Mesenchymal stem cell (in vitro differentiated cells and primary cell): ENCODE results near the gene CPT2.

ENCODE experiments used
- DNase-seq: peaks from one replicate; pipeline ENCODE4 v3.0.0-alpha.2; 2013
- H2AFZ ChIP-seq: one replicate; pipeline ENCODE4 v1.6.1; 2013; ENCODE audit warnings: low read depth, mild to moderate bottlenecking, control low read depth, inconsistent platforms, low read length, moderate library complexity
- H2AK5ac ChIP-seq: 2 replicates; pipeline ENCODE4 v1.6.1; 2013; ENCODE audit warnings: low read length, moderate library complexity, mild to moderate bottlenecking, inconsistent platforms; ENCODE audit not compliant: severe bottlenecking
- H2BK120ac ChIP-seq: one replicate; pipeline ENCODE4 v1.6.1; 2013; ENCODE audit warnings: low read depth, mild to moderate bottlenecking, inconsistent platforms, low read length, moderate library complexity
- H2BK12ac ChIP-seq, 2 experiments: one replicate each; pipeline ENCODE4 v1.6.1; 2013; ENCODE audit warnings: inconsistent platforms in 2 of 2, low read length in 2 of 2, mild to moderate bottlenecking in 2 of 2, moderate library complexity in 2 of 2, control low read depth in 1 of 2
- H2BK15ac ChIP-seq: one replicate; pipeline ENCODE4 v1.6.1; 2013; ENCODE audit warnings: mild to moderate bottlenecking, low read depth, inconsistent platforms; ENCODE audit not compliant: poor library complexity, severe bottlenecking
- H2BK5ac ChIP-seq: 2 replicates; pipeline ENCODE4 v1.6.1; 2013; ENCODE audit warnings: low read depth, mild to moderate bottlenecking, low read length, control low read depth, inconsistent platforms; ENCODE audit not compliant: poor library complexity, severe bottlenecking
- H3K14ac ChIP-seq, 2 experiments: one replicate each; pipeline ENCODE4 v1.6.1; 2013; ENCODE audit warnings: inconsistent platforms in 2 of 2, low read length in 2 of 2, control low read depth in 1 of 2, mild to moderate bottlenecking in 1 of 2, moderate library complexity in 1 of 2
- H3K18ac ChIP-seq, 2 experiments: one replicate each; pipeline ENCODE4 v1.6.1; 2013; ENCODE audit warnings: inconsistent platforms in 2 of 2, low read length in 2 of 2, control low read depth in 1 of 2, low read depth in 1 of 2, mild to moderate bottlenecking in 1 of 2
- H3K23ac ChIP-seq, 2 experiments: one replicate each; pipeline ENCODE4 v1.6.1; 2013; ENCODE audit warnings: inconsistent platforms in 2 of 2, low read length in 2 of 2, mild to moderate bottlenecking in 2 of 2, moderate library complexity in 2 of 2, control low read depth in 1 of 2
- H3K27ac ChIP-seq: 2 replicates; pipeline ENCODE4 v1.5.1; 2013; ENCODE audit warnings: mild to moderate bottlenecking, moderate library complexity, low read length, control low read depth, inconsistent platforms; ENCODE audit not compliant: poor library complexity, severe bottlenecking
- H3K27me3 ChIP-seq, 2 experiments: 2 replicates each; pipeline versions ENCODE4 v1.6.1 to v1.7.0; 2013; ENCODE audit warnings: low read length in 2 of 2, mild to moderate bottlenecking in 2 of 2, moderate library complexity in 2 of 2, control low read depth in 1 of 2, inconsistent platforms in 1 of 2; ENCODE audit not compliant: control insufficient read depth in 1 of 2, insufficient read depth in 1 of 2
- H3K36me3 ChIP-seq, 2 experiments: 2 replicates each; pipeline versions ENCODE4 v1.6.1 to v1.7.0; 2013; ENCODE audit warnings: low read length in 2 of 2, control low read depth in 1 of 2, inconsistent platforms in 1 of 2, low read depth in 1 of 2, mild to moderate bottlenecking in 1 of 2; ENCODE audit not compliant: insufficient read depth in 2 of 2, control insufficient read depth in 1 of 2
- H3K4ac ChIP-seq, 2 experiments: one replicate each; pipeline ENCODE4 v1.6.1; 2013; ENCODE audit warnings: inconsistent platforms in 2 of 2, low read length in 2 of 2, mild to moderate bottlenecking in 2 of 2, moderate library complexity in 2 of 2, control low read depth in 1 of 2, low read depth in 1 of 2
- H3K4me1 ChIP-seq: 2 replicates; pipeline ENCODE4 v1.6.1; 2013; ENCODE audit warnings: low read depth, low read length, control low read depth; ENCODE audit not compliant: control insufficient read depth, insufficient read depth
- H3K4me2 ChIP-seq: 2 replicates; pipeline ENCODE4 v1.6.1; 2013; ENCODE audit warnings: low read length, mild to moderate bottlenecking, inconsistent platforms; ENCODE audit not compliant: poor library complexity, severe bottlenecking
- H3K4me3 ChIP-seq, 2 experiments: 2 replicates each; pipeline versions ENCODE4 v1.5.1 to v1.7.0; 2013; ENCODE audit warnings: low read length in 2 of 2, mild to moderate bottlenecking in 2 of 2, control low read depth in 1 of 2, low read depth in 1 of 2; ENCODE audit not compliant: insufficient read depth in 1 of 2
- H3K79me1 ChIP-seq: replicated peaks from 2 replicates; pipeline ENCODE4 v1.6.1; 2013; ENCODE audit warnings: mild to moderate bottlenecking, control low read depth, low read length, inconsistent platforms; ENCODE audit not compliant: poor library complexity, severe bottlenecking
- H3K9ac ChIP-seq: 2 replicates; pipeline ENCODE4 v1.7.0; 2013; ENCODE audit warnings: mild to moderate bottlenecking, low read length, moderate library complexity
- H3K9me3 ChIP-seq: 2 replicates; pipeline ENCODE4 v1.7.0; 2013; ENCODE audit warnings: mild to moderate bottlenecking, low read length; ENCODE audit not compliant: control insufficient read depth
- H4K8ac ChIP-seq: one replicate; pipeline ENCODE4 v1.6.1; 2013; ENCODE audit warnings: inconsistent platforms, mild to moderate bottlenecking, low read length, moderate library complexity
- H4K91ac ChIP-seq: one replicate; pipeline ENCODE4 v1.6.1; 2013; ENCODE audit warnings: mild to moderate bottlenecking, low read length, inconsistent platforms
- WGBS: methylation state at CpG from one replicate; pipeline ENCODE4 v1.1.7; 2013; ENCODE audit warnings: mixed read lengths; 5-methylcytosine and 5-hydroxymethylcytosine counted together

The CPT2 gene

DNA sequence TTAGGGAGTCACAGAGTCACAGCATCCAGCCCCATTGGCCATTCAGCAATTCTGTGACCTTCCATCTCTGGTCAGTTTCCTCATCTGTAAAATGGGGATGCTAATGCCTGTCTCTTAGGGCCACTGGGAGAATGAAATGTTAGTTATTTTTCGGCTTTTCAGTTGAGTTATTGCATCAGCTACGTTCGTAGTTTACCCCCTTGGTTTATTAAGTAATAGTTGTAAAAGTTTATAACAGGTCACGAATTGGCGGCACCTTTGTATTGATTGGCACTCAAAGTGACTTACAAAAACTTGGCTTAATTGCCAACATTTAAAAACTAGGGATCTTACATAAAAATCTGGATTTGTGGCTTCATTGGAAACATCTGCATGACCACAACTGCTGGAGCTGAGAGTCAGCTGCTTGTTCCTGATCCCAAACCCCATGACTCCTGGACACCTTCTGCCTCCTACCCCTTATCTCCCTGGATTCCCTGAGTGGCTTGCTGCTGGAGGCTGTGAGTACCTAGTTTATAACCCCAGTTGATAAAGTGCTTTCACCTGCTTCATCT lies 31.1 kb upstream of the CPT2 start:
- Histone ChIP-seq H3K4me2 (no peak overlapping the region), H2AFZ (no peak overlapping the region), H4K91ac (no peak overlapping the region), H3K23ac (no peak overlapping the region), H3K9me3 (no peaks in the 10 kb centered on the region), H2BK12ac (peak overlapping the region in 1 of 2 experiments; percentile 45), H2BK120ac (no peak overlapping the region), H3K27me3 (no peaks in the 10 kb centered on the region), H2BK15ac (no peak overlapping the region), H2AK5ac (no peak overlapping the region), H3K4ac (no peak overlapping the region), H3K36me3 (peaks cover 0 to 3% of the 10 kb centered on the region in 2 experiments), H3K4me3 (no peak overlapping the region), H3K27ac (no peak overlapping the region), H2BK5ac (no peak overlapping the region), H3K79me1 (no peaks in the 10 kb centered on the region), H3K9ac (peak overlapping the region; percentile 33), H4K8ac (no peak overlapping the region), H3K18ac (no peak overlapping the region), H3K14ac (no peak overlapping the region), H3K4me1 (peaks cover 6% of the 10 kb centered on the region)
- DNase-seq: no peak
- 87% methylated on average over 5 of the region's 5 CpGs for WGBS

DNA sequence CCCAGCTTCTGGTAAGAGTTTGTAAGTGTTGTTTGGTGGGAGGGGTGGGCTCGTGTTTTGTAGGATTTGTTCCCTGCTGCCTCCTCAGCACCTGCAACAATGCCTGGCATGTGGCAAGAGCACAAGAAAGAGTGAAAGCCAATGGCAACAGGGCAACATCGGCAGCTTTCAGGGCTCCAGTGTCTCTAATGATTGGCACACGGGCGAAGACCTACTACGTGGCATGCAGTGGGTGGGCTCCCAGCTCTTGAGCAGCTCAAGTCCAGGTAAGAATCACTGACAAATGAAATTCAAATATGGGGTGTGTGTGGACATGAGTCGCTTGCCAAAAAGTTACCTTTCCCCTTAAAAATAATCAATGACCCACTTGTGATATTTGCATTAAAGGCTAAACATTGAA lies 30.3 kb upstream of the CPT2 start:
- Histone ChIP-seq H2BK12ac (no peak overlapping the region), H2AK5ac (no peak overlapping the region), H2BK120ac (no peak overlapping the region), H3K23ac (no peak overlapping the region), H3K27me3 (no peaks in the 10 kb centered on the region), H4K8ac (no peak overlapping the region), H3K4me3 (no peak overlapping the region), H3K79me1 (no peaks in the 10 kb centered on the region), H3K4me2 (no peak overlapping the region), H3K4me1 (peaks cover 4% of the 10 kb centered on the region), H3K27ac (no peak overlapping the region), H2AFZ (no peak overlapping the region), H3K9me3 (no peaks in the 10 kb centered on the region), H2BK15ac (no peak overlapping the region), H3K9ac (no peak overlapping the region), H3K14ac (no peak overlapping the region), H3K36me3 (peaks cover 0 to 3% of the 10 kb centered on the region in 2 experiments), H4K91ac (no peak overlapping the region), H2BK5ac (no peak overlapping the region), H3K18ac (no peak overlapping the region), H3K4ac (no peak overlapping the region)
- no peak for DNase-seq
- WGBS: 79% methylated on average over 5 of the region's 6 CpGs

DNA sequence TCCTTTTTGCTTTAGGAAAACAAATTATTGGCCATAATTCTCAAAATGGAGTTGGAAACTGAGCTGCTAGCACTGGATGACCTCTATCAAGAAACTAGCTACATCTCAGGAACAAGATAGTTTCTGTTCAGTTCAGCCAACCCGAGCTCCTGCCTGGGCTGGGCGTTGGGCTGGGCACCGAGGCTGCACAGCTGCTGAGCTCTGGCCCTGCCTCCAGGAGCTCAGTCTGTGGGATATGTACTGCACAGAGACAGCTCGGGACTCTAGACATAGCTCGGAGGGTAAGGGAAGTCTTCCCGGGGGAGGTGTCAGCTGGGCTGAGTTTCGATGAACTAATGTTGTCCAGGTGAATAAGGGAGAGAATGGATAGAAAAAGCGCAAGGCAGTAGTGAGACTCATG lies 29.7 kb upstream of the CPT2 start:
- Histone ChIP-seq H2BK5ac (no peak overlapping the region), H3K27me3 (no peaks in the 10 kb centered on the region), H3K9me3 (no peaks in the 10 kb centered on the region), H2BK15ac (no peak overlapping the region), H3K4me2 (no peak overlapping the region), H4K91ac (no peak overlapping the region), H2BK12ac (peak overlapping the region in 1 of 2 experiments; percentile 29), H3K4me3 (no peak overlapping the region), H3K18ac (no peak overlapping the region), H3K9ac (no peak overlapping the region), H2AK5ac (no peak overlapping the region), H3K4ac (peak overlapping the region in 1 of 2 experiments; percentile 16), H2BK120ac (no peak overlapping the region), H3K14ac (no peak overlapping the region), H3K36me3 (peaks cover 0 to 3% of the 10 kb centered on the region in 2 experiments), H3K27ac (no peak overlapping the region), H4K8ac (no peak overlapping the region), H3K4me1 (peaks cover 4% of the 10 kb centered on the region), H3K23ac (no peak overlapping the region), H2AFZ (no peak overlapping the region), H3K79me1 (no peaks in the 10 kb centered on the region)
- no peak for DNase-seq
- WGBS: 93% methylated on average over 8 of the region's 8 CpGs

DNA sequence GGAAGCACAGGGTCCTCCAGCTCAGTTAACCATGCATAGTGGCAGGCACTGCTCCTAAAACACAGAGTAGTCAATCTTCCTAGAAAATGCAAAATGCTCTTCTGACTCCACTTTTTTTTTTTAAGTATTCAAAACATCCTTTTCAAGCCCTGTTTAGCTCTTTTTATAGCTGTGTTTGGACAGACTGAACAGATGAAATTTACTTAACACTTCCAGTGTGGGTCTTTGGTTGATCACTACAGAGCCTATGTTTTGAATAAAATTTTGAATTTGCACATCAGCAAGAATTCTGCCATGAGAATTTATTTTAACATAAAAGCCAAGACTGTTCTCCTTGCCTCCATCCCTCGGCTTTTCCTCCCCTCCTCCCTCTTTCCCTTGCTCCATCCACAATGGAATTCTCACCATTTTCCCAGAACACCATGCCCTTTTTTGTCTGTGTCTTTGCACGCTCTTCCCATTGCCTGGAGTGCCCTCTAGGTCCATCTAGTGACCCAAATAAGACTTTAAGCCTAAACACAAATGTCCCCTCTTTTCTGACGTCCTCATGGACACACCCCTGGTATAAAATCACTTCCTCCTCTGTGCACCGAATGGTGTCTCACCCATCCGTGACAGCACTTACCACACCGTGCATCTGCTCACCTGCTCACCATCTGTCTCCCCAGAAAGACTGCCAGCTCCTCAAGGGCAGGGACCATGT lies 24.0 kb upstream of the CPT2 start:
- Histone ChIP-seq H3K4me3 (no peak overlapping the region), H3K79me1 (no peaks in the 10 kb centered on the region), H3K4me2 (no peak overlapping the region), H3K4me1 (peaks cover 5% of the 10 kb centered on the region), H3K27me3 (no peaks in the 10 kb centered on the region), H4K8ac (peak overlapping the region; percentile 78), H3K23ac (no peak overlapping the region), H3K9ac (peak overlapping the region; percentile 43), H3K18ac (peak overlapping the region in 1 of 2 experiments; percentile 54), H2AFZ (no peak overlapping the region), H3K27ac (no peak overlapping the region), H3K36me3 (no peaks in the 10 kb centered on the region), H2BK12ac (peak overlapping the region; percentile 51 to 57), H3K4ac (peak overlapping the region in 1 of 2 experiments; percentile 81), H2AK5ac (peak overlapping the region; percentile 46), H2BK120ac (no peak overlapping the region), H3K14ac (no peak overlapping the region), H4K91ac (peak overlapping the region; percentile 76), H3K9me3 (no peaks in the 10 kb centered on the region), H2BK5ac (no peak overlapping the region), H2BK15ac (no peak overlapping the region)
- 53% methylated on average over 6 of the region's 6 CpGs for WGBS
- DNase-seq: peak; percentile 74
